HCT116 (cell line): Measurements from ENCODE around the gene COL16A1.
A peak's percentile ranks its signal among the peaks of the same experiment; 100 is the strongest.

Experiments used
- CTCF ChIP-seq, 3 experiments: fragments of 200-600 bp in 1 of 3; sonication (generic) in 1 of 3; IDR thresholded peaks in 2 of 3; conservative IDR thresholded peaks in 1 of 3; 2 replicates each; pipeline ENCODE4 v1.5.1; 2012 to 2017; ENCODE audit warnings: low read depth in 2 of 3, low read length in 2 of 3, antibody characterized with exemption in 1 of 3, borderline replicate concordance in 1 of 3, control low read depth in 1 of 3, mild to moderate bottlenecking in 1 of 3, mixed read lengths in 1 of 3, mixed run types in 1 of 3, moderate library complexity in 1 of 3; ENCODE audit not compliant: insufficient read depth in 1 of 3
- EZH2 ChIP-seq: fragments of 200-600 bp; sonication (generic); IDR thresholded peaks from 2 replicates; pipeline ENCODE4 v1.6.1; 2017; ENCODE audit warnings: antibody characterized with exemption, mixed run types
- EZH2phosphoT487 ChIP-seq: fragments of 200-600 bp; IDR thresholded peaks from 2 replicates; pipeline ENCODE4 v1.6.1; 2018; ENCODE audit warnings: antibody characterized with exemption, borderline replicate concordance
- JUND ChIP-seq: IDR thresholded peaks from 2 replicates; pipeline ENCODE4 v1.6.1; 2012
- POLR2A ChIP-seq: IDR thresholded peaks from 2 replicates; pipeline ENCODE4 v1.7.0; 2011; ENCODE audit warnings: borderline replicate concordance; ENCODE audit not compliant: insufficient read depth, insufficient read length; ENCODE audit errors: extremely low read depth
- POLR2AphosphoS5 ChIP-seq: IDR thresholded peaks from 2 replicates; pipeline ENCODE4 v1.6.1; 2011; ENCODE audit warnings: mild to moderate bottlenecking, low read depth, low read length, moderate library complexity
- REST ChIP-seq: IDR thresholded peaks from 2 replicates; pipeline ENCODE4 v1.6.1; 2012; ENCODE audit warnings: low read depth
- SIN3A ChIP-seq: IDR thresholded peaks from 2 replicates; pipeline ENCODE4 v1.6.1; 2012; ENCODE audit warnings: low read depth
- SP1 ChIP-seq: IDR thresholded peaks from 2 replicates; pipeline ENCODE4 v1.6.1; 2012; ENCODE audit warnings: low read depth
- TCF7L2 ChIP-seq: IDR thresholded peaks from 2 replicates; pipeline ENCODE4 v1.7.0; 2011; ENCODE audit warnings: borderline replicate concordance, inconsistent platforms; ENCODE audit not compliant: insufficient read depth, insufficient read length; ENCODE audit errors: extremely low read depth

- no peak for TF ChIP-seq EZH2
- no peak for TF ChIP-seq POLR2AphosphoS5
- TF ChIP-seq POLR2A = no peak
- TF ChIP-seq SIN3A = no peak
- TF ChIP-seq EZH2phosphoT487 = no peak
- peak; percentile 13 to 78 (median 58); a peak in 5 of 6 replicates for TF ChIP-seq CTCF (IDR thresholded peaks at IDR 0.05 in 2 of 3, conservative IDR thresholded peaks at IDR 0.05 in 1 of 3; ENCODE audit: borderline replicate concordance in 1 of 3, insufficient read depth in 1 of 3, low read depth in 2 of 3, low read length in 2 of 3)
- no peak for TF ChIP-seq REST
- TF ChIP-seq TCF7L2 = no peak
- TF ChIP-seq SP1 = no peak
- no peak for TF ChIP-seq JUND
Measured at GRCh38 chr1:31683997-31684396, 19.8 kb downstream of the COL16A1 start.
